ENCODE measurements around the gene DIP2B. TPM values are rescaled to one million over a fixed set of nuclear protein-coding genes. Genes with fewer than 3 reads are reported as not detected.
A peak's percentile ranks its signal among the peaks of the same experiment; 100 is the strongest.

Gene DIP2B
- total and polyA plus RNA-seq, 2 of the 13 experiments (the other 11 are each of a cell fraction or from before 2014, with no cell fraction given), result 32.1 to 35.8 TPM

GRCh38 chr12:50507474-50507838 lies 2.7 kb downstream of the DIP2B start:
- no peaks in the 10 kb centered on the region for H3K9me3 ChIP-seq (ENCODE audit: low read length)
- peaks cover 57% of the 10 kb centered on the region for H3K4me1 ChIP-seq (ENCODE audit: insufficient read depth, low read length)
- ChIA-PET CTCF (ENCODE audit: low intra/inter-chr PET ratio, low total read pairs) (no interaction called here), POLR2A (interaction anchor here (0.9 to 3.3 kb wide), 2 partner anchors 16 to 25 kb away, joined by 5 to 17 read pairs; no protein-coding TSS in a partner anchor)
- ATAC-seq (no peak), DNase-seq (ENCODE audit: low spot score) (no peak), FAIRE-seq (no peak)
- WGBS (ENCODE audit: low lambda C conversion rate), result 44% methylated on average over 11 of the region's 11 CpGs
- TF ChIP-seq PRPF4 (IDR thresholded peaks at IDR 0.05; ENCODE audit: low read depth, low read length, poor library complexity, severe bottlenecking), result peak; percentile 35
- 0 out of 2 replicates have a peak, but pooled peaks have one; percentile 23 for TF ChIP-seq ZBTB38 (CRISPR knock-in tag; IDR thresholded peaks at IDR 0.05)
- TF ChIP-seq WIZ (CRISPR knock-in tag; IDR thresholded peaks at IDR 0.05), result no peak
- TF ChIP-seq MIXL1 (CRISPR knock-in tag; IDR thresholded peaks at IDR 0.05), result no peak
- TF ChIP-seq, protein P1, sequence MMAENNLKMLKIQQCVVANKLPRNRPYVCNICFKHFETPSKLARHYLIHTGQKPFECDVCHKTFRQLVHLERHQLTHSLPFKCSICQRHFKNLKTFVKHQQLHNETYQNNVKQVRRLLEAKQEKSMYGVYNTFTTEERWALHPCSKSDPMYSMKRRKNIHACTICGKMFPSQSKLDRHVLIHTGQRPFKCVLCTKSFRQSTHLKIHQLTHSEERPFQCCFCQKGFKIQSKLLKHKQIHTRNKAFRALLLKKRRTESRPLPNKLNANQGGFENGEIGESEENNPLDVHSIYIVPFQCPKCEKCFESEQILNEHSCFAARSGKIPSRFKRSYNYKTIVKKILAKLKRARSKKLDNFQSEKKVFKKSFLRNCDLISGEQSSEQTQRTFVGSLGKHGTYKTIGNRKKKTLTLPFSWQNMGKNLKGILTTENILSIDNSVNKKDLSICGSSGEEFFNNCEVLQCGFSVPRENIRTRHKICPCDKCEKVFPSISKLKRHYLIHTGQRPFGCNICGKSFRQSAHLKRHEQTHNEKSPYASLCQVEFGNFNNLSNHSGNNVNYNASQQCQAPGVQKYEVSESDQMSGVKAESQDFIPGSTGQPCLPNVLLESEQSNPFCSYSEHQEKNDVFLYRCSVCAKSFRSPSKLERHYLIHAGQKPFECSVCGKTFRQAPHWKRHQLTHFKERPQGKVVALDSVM (CRISPR knock-in tag; IDR thresholded peaks at IDR 0.05), result 0 out of 2 replicates have a peak, but pooled peaks have one; percentile 14
- TF ChIP-seq, protein P2, sequence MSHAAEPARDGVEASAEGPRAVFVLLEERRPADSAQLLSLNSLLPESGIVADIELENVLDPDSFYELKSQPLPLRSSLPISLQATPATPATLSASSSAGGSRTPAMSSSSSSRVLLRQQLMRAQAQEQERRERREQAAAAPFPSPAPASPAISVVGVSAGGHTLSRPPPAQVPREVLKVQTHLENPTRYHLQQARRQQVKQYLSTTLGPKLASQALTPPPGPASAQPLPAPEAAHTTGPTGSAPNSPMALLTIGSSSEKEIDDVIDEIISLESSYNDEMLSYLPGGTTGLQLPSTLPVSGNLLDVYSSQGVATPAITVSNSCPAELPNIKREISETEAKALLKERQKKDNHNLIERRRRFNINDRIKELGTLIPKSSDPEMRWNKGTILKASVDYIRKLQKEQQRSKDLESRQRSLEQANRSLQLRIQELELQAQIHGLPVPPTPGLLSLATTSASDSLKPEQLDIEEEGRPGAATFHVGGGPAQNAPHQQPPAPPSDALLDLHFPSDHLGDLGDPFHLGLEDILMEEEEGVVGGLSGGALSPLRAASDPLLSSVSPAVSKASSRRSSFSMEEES (CRISPR knock-in tag; IDR thresholded peaks at IDR 0.05), result no peak
- H3K4me2 ChIP-seq (ENCODE audit: low read depth, low read length), result peak overlapping the region; percentile 88
- no peak overlapping the region for H2AFZ ChIP-seq (ENCODE audit: low read length)
- in situ Hi-C loops (cut with HindIII; ENCODE audit: extremely low pct_ligation_motif_present, low pct_unique_long_range_greater_than_20kb) (loop anchor here (5.0 kb wide), 1 partner anchor 130 kb away; no protein-coding TSS in a partner anchor), intact Hi-C loops (cut with micrococcal nuclease; ENCODE audit: unreplicated experiment) (loop anchor here (5.0 to 10.0 kb wide), 3 partner anchors 40 to 227 kb away; no protein-coding TSS in a partner anchor)
- peaks cover 75% of the 10 kb centered on the region for H3K79me2 ChIP-seq (ENCODE audit: insufficient read depth, low read length)
- H4K20me1 ChIP-seq (ENCODE audit: insufficient read depth, low read length), result no peaks in the 10 kb centered on the region; the same call in 1 of the 2 replicates
- H3K27me3 ChIP-seq (ENCODE audit: control insufficient read depth in 1 of 2, insufficient read depth in 2 of 2, low read length in 2 of 2), result no peaks in the 10 kb centered on the region; a peak in 1 of 5 replicates
- peak overlapping the region; percentile 97 for H3K9ac ChIP-seq (ENCODE audit: insufficient read depth, low read depth, low read length)
- H3K27ac ChIP-seq (ENCODE audit: extremely low read length, insufficient read depth, low read length), result peak overlapping the region; percentile 93
- no TSS peak for BruUV-seq (replicated peaks)
- peak overlapping the region; percentile 89 to 98 (median 90) for H3K4me3 ChIP-seq (replicated peaks in 1 of 3; ENCODE audit: insufficient read depth in 1 of 3, low read depth in 2 of 3, low read length in 3 of 3)
- H3K36me3 ChIP-seq (replicated peaks in 1 of 2; ENCODE audit: control insufficient read depth in 1 of 2, insufficient read depth in 2 of 2, low read length in 2 of 2), result no peaks in the 10 kb centered on the region
